ENCODE measurements around the gene RNF208.
A peak's percentile ranks its signal among the peaks of the same experiment; 100 is the strongest.

The RNF208 gene

DNA sequence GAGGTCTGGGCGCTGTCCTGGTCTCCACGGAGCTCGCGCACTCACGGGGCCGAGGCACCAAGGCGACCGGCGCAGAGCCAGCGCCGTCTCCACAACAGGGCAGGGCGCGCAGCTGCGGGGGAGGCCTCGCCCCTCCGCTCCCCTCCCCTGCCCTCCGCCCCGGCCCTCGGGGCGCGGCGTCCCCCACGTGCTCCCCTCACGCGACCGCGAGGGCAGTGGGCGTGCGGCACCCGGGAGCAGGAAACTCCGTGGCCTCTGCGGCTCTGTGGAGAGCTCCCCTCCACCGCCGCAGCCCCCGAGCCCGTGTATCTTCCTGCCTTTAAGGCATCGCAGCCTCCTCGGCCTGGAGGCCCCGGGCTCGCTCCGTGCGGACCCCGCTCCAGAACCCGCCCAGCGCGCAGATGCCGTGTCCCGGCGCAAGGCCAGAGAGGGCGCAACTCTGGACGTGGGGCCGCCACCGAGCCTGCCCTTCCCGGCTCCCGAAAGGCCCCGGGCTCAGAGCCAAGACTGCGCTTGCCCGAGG, 18.3 kb upstream of the RNF208 start (continued):
- TF ChIP-seq ZBTB10 (tag by site-specific recombination; IDR thresholded peaks at IDR 0.05) (peak; percentile 92), BCL11A (tag by site-specific recombination; IDR thresholded peaks at IDR 0.05; ENCODE audit: low read depth) (no peak), ZNF324 (tag by site-specific recombination; IDR thresholded peaks at IDR 0.05) (peak; percentile 93), ZNF777 (tag by site-specific recombination; IDR thresholded peaks at IDR 0.05; ENCODE audit: borderline replicate concordance) (peak; percentile 86), ZNF626 (tag by site-specific recombination; IDR thresholded peaks at IDR 0.05) (no peak), REPIN1 (tag by site-specific recombination; IDR thresholded peaks at IDR 0.05; ENCODE audit: low read depth) (no peak), ZNF24 (tag by site-specific recombination; IDR thresholded peaks at IDR 0.05) (peak; percentile 52; the same call in 1 of the 2 replicates), YY2 (tag by site-specific recombination; IDR thresholded peaks at IDR 0.05) (no peak), HOXC10 (CRISPR knock-in tag; IDR thresholded peaks at IDR 0.05) (no peak), ZNF157 (tag by site-specific recombination; IDR thresholded peaks at IDR 0.05) (no peak), ZNF175 (tag by site-specific recombination; IDR thresholded peaks at IDR 0.05) (no peak), ZNF274 (IDR thresholded peaks at IDR 0.05; ENCODE audit: low read length) (no peak), ZNF274 (tag by site-specific recombination; IDR thresholded peaks at IDR 0.05; ENCODE audit: borderline replicate concordance) (no peak), ZNF248 (tag by site-specific recombination; IDR thresholded peaks at IDR 0.05) (no peak), PRDM2 (tag by site-specific recombination; IDR thresholded peaks at IDR 0.05; ENCODE audit: borderline replicate concordance) (no peak), ZNF768 (tag by site-specific recombination; IDR thresholded peaks at IDR 0.05) (no peak), ZNF571 (tag by site-specific recombination; IDR thresholded peaks at IDR 0.05) (no peak), ZFP37 (tag by site-specific recombination; IDR thresholded peaks at IDR 0.05) (peak; percentile 78), ZNF514 (tag by site-specific recombination; IDR thresholded peaks at IDR 0.05) (no peak), ZNF16 (tag by site-specific recombination; IDR thresholded peaks at IDR 0.05; ENCODE audit: low read depth) (no peak), ZNF670 (tag by site-specific recombination; IDR thresholded peaks at IDR 0.05; ENCODE audit: low read depth) (no peak), ZBTB20 (tag by site-specific recombination; IDR thresholded peaks at IDR 0.05) (peak; percentile 97), ZNF639 (tag by site-specific recombination; IDR thresholded peaks at IDR 0.05) (0 out of 2 replicates have a peak, but pooled peaks have one; percentile 17), GLIS1 (tag by site-specific recombination; IDR thresholded peaks at IDR 0.05) (peak; percentile 88)
- TF ChIP-seq, protein P1, sequence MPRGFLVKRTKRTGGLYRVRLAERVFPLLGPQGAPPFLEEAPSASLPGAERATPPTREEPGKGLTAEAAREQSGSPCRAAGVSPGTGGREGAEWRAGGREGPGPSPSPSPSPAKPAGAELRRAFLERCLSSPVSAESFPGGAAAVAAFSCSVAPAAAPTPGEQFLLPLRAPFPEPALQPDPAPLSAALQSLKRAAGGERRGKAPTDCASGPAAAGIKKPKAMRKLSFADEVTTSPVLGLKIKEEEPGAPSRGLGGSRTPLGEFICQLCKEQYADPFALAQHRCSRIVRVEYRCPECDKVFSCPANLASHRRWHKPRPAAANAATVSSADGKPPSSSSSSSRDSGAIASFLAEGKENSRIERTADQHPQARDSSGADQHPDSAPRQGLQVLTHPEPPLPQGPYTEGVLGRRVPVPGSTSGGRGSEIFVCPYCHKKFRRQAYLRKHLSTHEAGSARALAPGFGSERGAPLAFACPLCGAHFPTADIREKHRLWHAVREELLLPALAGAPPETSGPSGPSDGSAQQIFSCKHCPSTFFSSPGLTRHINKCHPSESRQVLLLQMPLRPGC (tag by site-specific recombination; IDR thresholded peaks at IDR 0.05), result peak; percentile 53; the same call in 1 of the 2 replicates
- TF ChIP-seq, protein P2, sequence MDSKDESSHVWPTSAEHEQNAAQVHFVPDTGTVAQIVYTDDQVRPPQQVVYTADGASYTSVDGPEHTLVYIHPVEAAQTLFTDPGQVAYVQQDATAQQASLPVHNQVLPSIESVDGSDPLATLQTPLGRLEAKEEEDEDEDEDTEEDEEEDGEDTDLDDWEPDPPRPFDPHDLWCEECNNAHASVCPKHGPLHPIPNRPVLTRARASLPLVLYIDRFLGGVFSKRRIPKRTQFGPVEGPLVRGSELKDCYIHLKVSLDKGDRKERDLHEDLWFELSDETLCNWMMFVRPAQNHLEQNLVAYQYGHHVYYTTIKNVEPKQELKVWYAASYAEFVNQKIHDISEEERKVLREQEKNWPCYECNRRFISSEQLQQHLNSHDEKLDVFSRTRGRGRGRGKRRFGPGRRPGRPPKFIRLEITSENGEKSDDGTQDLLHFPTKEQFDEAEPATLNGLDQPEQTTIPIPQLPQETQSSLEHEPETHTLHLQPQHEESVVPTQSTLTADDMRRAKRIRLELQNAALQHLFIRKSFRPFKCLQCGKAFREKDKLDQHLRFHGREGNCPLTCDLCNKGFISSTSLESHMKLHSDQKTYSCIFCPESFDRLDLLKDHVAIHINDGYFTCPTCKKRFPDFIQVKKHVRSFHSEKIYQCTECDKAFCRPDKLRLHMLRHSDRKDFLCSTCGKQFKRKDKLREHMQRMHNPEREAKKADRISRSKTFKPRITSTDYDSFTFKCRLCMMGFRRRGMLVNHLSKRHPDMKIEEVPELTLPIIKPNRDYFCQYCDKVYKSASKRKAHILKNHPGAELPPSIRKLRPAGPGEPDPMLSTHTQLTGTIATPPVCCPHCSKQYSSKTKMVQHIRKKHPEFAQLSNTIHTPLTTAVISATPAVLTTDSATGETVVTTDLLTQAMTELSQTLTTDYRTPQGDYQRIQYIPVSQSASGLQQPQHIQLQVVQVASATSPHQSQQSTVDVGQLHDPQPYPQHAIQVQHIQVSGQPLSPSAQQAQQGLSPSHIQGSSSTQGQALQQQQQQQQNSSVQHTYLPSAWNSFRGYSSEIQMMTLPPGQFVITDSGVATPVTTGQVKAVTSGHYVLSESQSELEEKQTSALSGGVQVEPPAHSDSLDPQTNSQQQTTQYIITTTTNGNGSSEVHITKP (tag by site-specific recombination; IDR thresholded peaks at IDR 0.05), result peak; percentile 71

Measured in HEK293 (cell line).